PC-3 (cell line): ENCODE measurements around the gene SH3BP4.

Source experiments
- CTCF ChIP-seq: fragments of 300-600 bp; sonication (generic); conservative IDR thresholded peaks from 2 replicates; pipeline ENCODE4 v1.5.1; 2017; ENCODE audit warnings: antibody characterized with exemption, low read depth, mild to moderate bottlenecking, low read length
- EZH2phosphoT487 ChIP-seq: fragments of 300-600 bp; sonication (generic); IDR thresholded peaks from 2 replicates; pipeline ENCODE4 v1.6.1; 2018; ENCODE audit warnings: mild to moderate bottlenecking, antibody characterized with exemption, low read length, borderline replicate concordance

GRCh38 chr2:234949762-234950434, 1.9 kb upstream of the SH3BP4 start:
- TF ChIP-seq CTCF (no peak), EZH2phosphoT487 (no peak)
